Stimulated activated CD4-positive, alpha-beta T cell treated with anti-CD3 and anti-CD28 coated beads, TNF-alpha, amount 100 ng/mL, for 48 hours (primary cell): ENCODE results near the gene GIMAP6.
"Not testable (repeated sequence)": the region's sequence is repeated elsewhere in the genome, so short reads cannot be mapped to it uniquely, and the experiment has no call there.

ENCODE experiments used
- DNase-seq, 3 donors: peaks; one replicate each; pipeline ENCODE4 v3.0.0-alpha.2; 2020; ENCODE audit warnings: low read depth in 3 of 3

GIMAP6 gene

DNA sequence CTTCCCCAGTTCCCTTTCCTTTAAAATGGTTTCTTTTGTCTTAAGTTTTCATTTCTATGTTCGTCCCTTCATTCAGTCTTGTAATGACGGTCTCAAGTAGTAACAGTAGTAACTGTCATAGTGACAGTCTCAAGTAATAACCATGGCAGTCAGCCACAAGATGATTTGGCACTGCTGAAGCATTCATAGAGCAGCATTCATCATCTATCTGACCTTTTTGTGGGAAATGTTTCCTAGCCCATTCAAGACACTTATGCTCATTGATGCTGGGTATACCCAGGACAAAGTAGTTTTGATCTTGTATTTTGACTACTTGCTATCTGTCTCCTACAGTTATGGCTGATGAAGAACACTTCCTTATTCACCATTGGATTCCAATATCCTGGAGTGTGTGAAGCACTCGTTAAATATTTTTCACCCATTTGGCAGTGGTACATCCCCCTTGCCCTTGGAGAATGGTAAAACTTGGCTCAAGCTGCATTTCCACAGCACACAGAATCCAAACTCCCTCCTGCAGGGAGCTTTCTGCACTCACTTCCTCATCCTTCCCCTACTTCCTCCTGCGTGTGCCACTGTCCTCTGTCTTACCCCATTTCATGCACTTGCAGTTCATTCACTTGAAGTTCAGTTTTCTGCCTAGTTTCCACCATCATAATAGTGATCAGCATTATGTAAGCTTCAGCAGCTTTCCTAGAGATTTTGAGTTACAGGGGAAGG lies 46.0 kb downstream of the GIMAP6 start:
- no peak for DNase-seq

DNA sequence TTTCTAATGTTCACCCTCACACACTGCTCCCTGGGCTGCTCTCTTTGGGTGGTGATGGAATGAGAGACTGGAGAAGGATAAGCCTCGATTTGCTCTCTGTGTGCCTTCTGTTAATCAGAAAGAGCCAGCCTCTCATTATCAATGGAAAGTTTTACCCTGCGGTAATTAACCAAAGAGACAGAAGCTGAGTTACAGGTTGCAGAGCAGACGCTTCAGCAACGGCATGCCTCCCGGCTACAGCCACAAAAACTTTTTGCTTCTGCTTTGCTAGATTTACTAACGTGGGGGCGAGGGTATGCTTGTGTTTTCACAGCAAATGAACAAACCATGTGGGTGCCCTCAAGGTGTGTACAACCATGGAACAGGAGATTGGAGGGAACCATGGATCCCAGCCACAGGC lies 47.0 kb downstream of the GIMAP6 start:
- no peak for DNase-seq

DNA sequence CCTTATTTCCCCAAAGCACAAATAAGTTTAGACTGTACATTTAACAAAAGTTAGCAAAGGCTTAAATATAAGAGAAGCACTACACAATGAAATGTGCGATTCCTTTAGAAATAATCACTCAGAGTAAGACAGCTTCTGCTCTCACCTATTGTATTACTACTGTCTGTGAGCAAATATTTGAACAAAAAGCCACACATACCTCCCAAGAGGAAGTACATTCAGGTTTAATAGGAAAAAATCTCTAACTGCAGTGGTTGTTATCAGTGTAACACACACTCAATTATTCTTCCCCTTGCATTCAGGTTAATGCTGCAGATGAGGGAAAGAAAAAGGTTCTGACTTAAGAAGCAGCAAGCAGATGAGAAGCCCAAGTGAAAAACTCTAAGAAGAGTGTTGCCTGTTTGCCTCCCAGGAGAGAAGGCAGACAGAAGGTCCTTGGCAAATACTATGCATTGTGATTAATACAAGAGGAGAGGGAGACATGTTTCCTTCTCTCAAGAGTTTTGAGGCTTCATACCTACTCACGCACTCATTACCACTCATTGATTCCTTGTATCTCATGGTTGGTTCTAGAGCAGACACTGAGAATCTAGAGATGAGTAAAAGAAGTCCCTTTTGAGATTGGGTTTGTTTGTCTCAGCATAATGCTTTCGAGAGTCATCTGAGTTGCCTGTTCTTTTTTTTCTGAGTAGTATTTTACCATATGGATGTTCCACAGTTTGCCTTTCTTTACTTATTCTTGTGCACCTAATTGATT lies 51.4 kb downstream of the GIMAP6 start:
- DNase-seq, result no peak

DNA sequence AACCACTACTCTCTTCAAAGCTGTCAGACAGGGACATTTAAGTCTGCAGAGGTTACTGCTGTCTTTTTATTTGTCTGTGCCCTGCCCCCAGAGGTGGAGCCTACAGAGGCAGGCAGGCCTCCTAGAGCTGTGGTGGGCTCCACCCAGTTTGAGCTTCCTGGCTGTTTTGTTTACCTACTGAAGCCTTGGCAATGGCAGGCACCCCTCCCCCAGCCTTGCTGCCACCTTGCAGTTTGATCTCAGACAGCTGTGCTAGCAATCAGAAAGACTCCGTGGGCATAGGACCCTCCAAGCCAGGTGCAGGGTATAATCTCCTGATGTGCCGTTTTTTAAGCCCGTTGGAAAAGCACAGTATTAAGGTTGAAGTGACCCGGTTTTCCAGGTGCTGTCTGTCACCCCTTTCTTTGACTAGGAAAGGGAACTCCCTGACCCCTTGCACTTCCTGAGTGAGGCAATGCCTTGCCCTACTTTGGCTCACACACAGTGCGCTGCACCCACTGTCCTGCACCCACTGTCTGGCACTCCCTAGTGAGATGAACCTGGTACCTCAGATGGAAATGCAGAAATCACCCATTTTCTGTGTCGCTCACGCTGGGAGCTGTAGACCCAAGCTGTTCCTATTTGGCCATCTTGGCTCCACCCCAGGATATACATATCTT lies 52.1 kb downstream of the GIMAP6 start:
- DNase-seq, result not testable (repeated sequence)
